ENCODE measurements around the gene WDR89.

GRCh38 chr14:63673255-63673654, 31.6 kb upstream of the WDR89 start:
- no peak for TF ChIP-seq CREB1 (CRISPR knock-in tag; IDR thresholded peaks at IDR 0.05; ENCODE audit: low read depth)
- no peak for TF ChIP-seq EZH2 (IDR thresholded peaks at IDR 0.05; ENCODE audit: low read depth, unreplicated experiment)

Data from GM23338 (cell line).